Natural killer cell (primary cell): Measurements from ENCODE around the gene KLHL25. TPM values are rescaled to one million over a fixed set of nuclear protein-coding genes. Genes with fewer than 3 reads are reported as not detected.
"Not testable (repeated sequence)": the region's sequence is repeated elsewhere in the genome, so short reads cannot be mapped to it uniquely, and the experiment has no call there.

Source experiments
- ATAC-seq, 3 donors: fragments of 150-1000 bp in 2 of 3; fragments of 200-7000 bp in 1 of 3; cut with Tn5 transposase; 1 replicate in 1 of 3; 2 replicates in 2 of 3; pipeline ENCODE4 v1.10.0; 2021; ENCODE audit warnings: mild to moderate bottlenecking in 2 of 3, moderate library complexity in 2 of 3
- DNase-seq, 2 donors: peaks; one replicate each; pipeline versions ENCODE4 v3.0.0 to v3.0.0-alpha.2; 2013 to 2021; ENCODE audit warnings: mixed read lengths in 1 of 2
- H3K27ac ChIP-seq: one replicate; pipeline ENCODE4 v1.5.1; 2013; ENCODE audit warnings: mild to moderate bottlenecking, low read length
- H3K27me3 ChIP-seq: one replicate; pipeline ENCODE4 v1.6.1; 2013; ENCODE audit warnings: low read length; ENCODE audit not compliant: control insufficient read depth, insufficient read depth
- H3K36me3 ChIP-seq: one replicate; pipeline ENCODE4 v1.6.1; 2013; ENCODE audit warnings: low read length; ENCODE audit not compliant: control insufficient read depth, insufficient read depth
- H3K4me1 ChIP-seq: one replicate; pipeline ENCODE4 v1.6.1; 2013; ENCODE audit warnings: low read length; ENCODE audit not compliant: control insufficient read depth, insufficient read depth
- H3K4me3 ChIP-seq: one replicate; pipeline ENCODE4 v1.5.1; 2013; ENCODE audit warnings: low read length
- H3K9me3 ChIP-seq: one replicate; pipeline ENCODE4 v1.6.1; 2013; ENCODE audit warnings: low read length; ENCODE audit not compliant: control insufficient read depth, insufficient read depth
- H3K27ac Mint-ChIP-seq, 2 donors: one replicate each; pipeline ENCODE4 v1.8.0; 2022; ENCODE audit warnings: mild to moderate bottlenecking in 2 of 2, mixed read lengths in 2 of 2, moderate library complexity in 1 of 2
- H3K27me3 Mint-ChIP-seq, 2 donors: one replicate each; pipeline ENCODE4 v1.8.0; 2022; ENCODE audit warnings: low read depth in 2 of 2, mixed read lengths in 2 of 2
- H3K36me3 Mint-ChIP-seq: one replicate; pipeline ENCODE4 v1.8.0; 2022; ENCODE audit warnings: mixed read lengths
- H3K4me1 Mint-ChIP-seq, 2 donors: one replicate each; pipeline ENCODE4 v1.8.0; 2022; ENCODE audit warnings: mixed read lengths in 2 of 2
- H3K4me3 Mint-ChIP-seq: one replicate; pipeline ENCODE4 v1.8.0; 2022; ENCODE audit warnings: mild to moderate bottlenecking, moderate library complexity, mixed read lengths
- H3K9me3 Mint-ChIP-seq, 2 donors: one replicate each; pipeline ENCODE4 v1.8.0; 2022; ENCODE audit warnings: mixed read lengths in 2 of 2
- CTCF ChIP-seq: fragments of 200-600 bp; IDR thresholded peaks from one replicate; pipeline ENCODE4 v1.8.0; 2022; ENCODE audit warnings: antibody characterized with exemption
- WGBS: methylation state at CpG from one replicate; pipeline ENCODE4 v1.1.7; 2013; ENCODE audit warnings: missing lambda C conversion rate; ENCODE audit not compliant: insufficient coverage; 5-methylcytosine and 5-hydroxymethylcytosine counted together
- intact Hi-C: fragments of 100-400 bp; cut with micrococcal nuclease; formaldehyde crosslinking; loops from one replicate; pipeline ENCODE4 v1.14.2; 2022
- total RNA-seq, 4 donors: library from RNA; stranded (reverse); fragments of 120-200 nt in 1 of 4; gene quantifications; one replicate each; pipeline versions ENCODE4 v1.2.3 to v1.2.4, GENCODE V29; 2013 to 2022

Gene KLHL25
- total RNA-seq, 3 donors from 2014 or later (not counting 1 experiment from before 2014, with no cell fraction given): 6.5 to 16.2 (median 10.4) TPM

- no peaks in the 10 kb centered on the region for H3K9me3 Mint-ChIP-seq
- no peak for DNase-seq
- Histone ChIP-seq H3K27ac (no peak overlapping the region), H3K9me3 (no peaks in the 10 kb centered on the region), H3K4me3 (no peak overlapping the region), H3K27me3 (no peaks in the 10 kb centered on the region), H3K4me1 (no peaks in the 10 kb centered on the region), H3K36me3 (no peaks in the 10 kb centered on the region)
- H3K27me3 Mint-ChIP-seq: peaks cover 0 to 5% of the 10 kb centered on the region in 2 donors
- H3K36me3 Mint-ChIP-seq: no peaks in the 10 kb centered on the region
- intact Hi-C loops: no loop called here
- WGBS: 90% methylated on average over 3 of the region's 3 CpGs
- no peak overlapping the region for H3K4me3 Mint-ChIP-seq
- H3K27ac Mint-ChIP-seq: no peak overlapping the region
- ATAC-seq: no peak
- TF ChIP-seq CTCF: no peak
- peaks cover 0 to 4% of the 10 kb centered on the region in 2 donors for H3K4me1 Mint-ChIP-seq
These were observed 39.9 kb upstream of the KLHL25 start for GRCh38 chr15:85834651-85835050.

- H3K27me3 Mint-ChIP-seq: peaks cover 0 to 6% of the 10 kb centered on the region in 2 donors
- no peaks in the 10 kb centered on the region for H3K36me3 Mint-ChIP-seq
- no peaks in the 10 kb centered on the region for H3K9me3 ChIP-seq
- ATAC-seq (peak in 1 of 3 donors; percentile 38), DNase-seq (no peak)
- no peak overlapping the region for H3K4me3 Mint-ChIP-seq
- no peaks in the 10 kb centered on the region for H3K36me3 ChIP-seq
- no peaks in the 10 kb centered on the region for H3K4me1 ChIP-seq
- intact Hi-C loops: no loop called here
- no peak overlapping the region for H3K27ac Mint-ChIP-seq
- peaks cover 0 to 4% of the 10 kb centered on the region in 2 donors for H3K4me1 Mint-ChIP-seq
- no peak overlapping the region for H3K27ac ChIP-seq
- no peak for TF ChIP-seq CTCF
- no peak overlapping the region for H3K4me3 ChIP-seq
- WGBS: 34% methylated on average over 4 of the region's 4 CpGs
- H3K27me3 ChIP-seq: no peaks in the 10 kb centered on the region
- no peaks in the 10 kb centered on the region for H3K9me3 Mint-ChIP-seq
These were observed 37.7 kb upstream of the KLHL25 start for GRCh38 chr15:85832394-85832793.

GRCh38 chr15:85831415-85832113, 36.8 kb upstream of the KLHL25 start:
- no peak overlapping the region for H3K4me3 Mint-ChIP-seq
- H3K4me1 ChIP-seq: no peaks in the 10 kb centered on the region
- H3K9me3 Mint-ChIP-seq: no peaks in the 10 kb centered on the region
- intact Hi-C loops: no loop called here
- H3K36me3 ChIP-seq: no peaks in the 10 kb centered on the region
- H3K4me3 ChIP-seq: no peak overlapping the region
- H3K27ac Mint-ChIP-seq: no peak overlapping the region
- H3K27me3 ChIP-seq: no peaks in the 10 kb centered on the region
- no peaks in the 10 kb centered on the region for H3K9me3 ChIP-seq
- H3K27ac ChIP-seq: no peak overlapping the region
- 78% methylated on average over 15 of the region's 15 CpGs for WGBS
- DNase-seq (peak in 1 of 2 donors; percentile 54), ATAC-seq (peak in 1 of 3 donors; percentile 48)
- H3K4me1 Mint-ChIP-seq: peaks cover 0 to 4% of the 10 kb centered on the region in 2 donors
- TF ChIP-seq CTCF: no peak
- no peaks in the 10 kb centered on the region for H3K36me3 Mint-ChIP-seq
- peaks cover 0 to 6% of the 10 kb centered on the region in 2 donors for H3K27me3 Mint-ChIP-seq

GRCh38 chr15:85829754-85830153, 35.0 kb upstream of the KLHL25 start:
- H3K9me3 ChIP-seq, DNase-seq, H3K27me3 Mint-ChIP-seq, H3K27ac Mint-ChIP-seq, H3K36me3 Mint-ChIP-seq, H3K27me3 ChIP-seq, H3K4me1 ChIP-seq, ATAC-seq, H3K9me3 Mint-ChIP-seq, intact Hi-C loops, H3K36me3 ChIP-seq, H3K4me3 Mint-ChIP-seq, H3K4me3 ChIP-seq, H3K4me1 Mint-ChIP-seq, H3K27ac ChIP-seq: not testable (repeated sequence)
- WGBS: 97% methylated on average over 2 of the region's 4 CpGs
